HG03196 (cell line): ENCODE data around the gene FSIP1.

Experiments
- ATAC-seq: cut with Tn5 transposase; IDR thresholded peaks from one replicate; pipeline ENCODE4 v1.9.1; 2021; ENCODE audit not compliant: unreplicated experiment

FSIP1 gene

GRCh38 chr15:39597336-39597735, 185.3 kb downstream of the FSIP1 start:
- no peak for ATAC-seq

GRCh38 chr15:39596358-39597051, 186.1 kb downstream of the FSIP1 start:
- ATAC-seq, result no peak

- no peak for ATAC-seq
Observed at GRCh38 chr15:39595338-39596221, 187.1 kb downstream of the FSIP1 start.

- ATAC-seq, result no peak
Observed at GRCh38 chr15:39594446-39595337, 187.9 kb downstream of the FSIP1 start.

GRCh38 chr15:39593656-39594445, 188.8 kb downstream of the FSIP1 start:
- ATAC-seq, result no peak

- no peak for ATAC-seq
Observed at GRCh38 chr15:39593071-39593655, 189.5 kb downstream of the FSIP1 start.

- no peak for ATAC-seq
Observed at GRCh38 chr15:39592500-39592899, 190.1 kb downstream of the FSIP1 start.

- ATAC-seq, result no peak
Observed at GRCh38 chr15:39591896-39592315, 190.7 kb downstream of the FSIP1 start.

GRCh38 chr15:39591141-39591895, 191.3 kb downstream of the FSIP1 start:
- ATAC-seq, result no peak

- ATAC-seq, result no peak
Observed at GRCh38 chr15:39589815-39590644, 192.6 kb downstream of the FSIP1 start.

- ATAC-seq, result no peak
Observed at GRCh38 chr15:39589193-39589814, 193.3 kb downstream of the FSIP1 start.

- ATAC-seq, result no peak
Observed at GRCh38 chr15:39588531-39589192, 194.0 kb downstream of the FSIP1 start.

GRCh38 chr15:39587731-39588530, 194.7 kb downstream of the FSIP1 start:
- no peak for ATAC-seq

GRCh38 chr15:39587096-39587721, 195.4 kb downstream of the FSIP1 start:
- no peak for ATAC-seq

- no peak for ATAC-seq
Observed at GRCh38 chr15:39586387-39587095, 196.1 kb downstream of the FSIP1 start.
